Measurements from ENCODE around the gene KCNG2.

- TF ChIP-seq CTCF (conservative IDR thresholded peaks at IDR 0.05) (no peak), ZFX (IDR thresholded peaks at IDR 0.05) (no peak)
Measured at GRCh38 chr18:79884294-79884962, 86.7 kb downstream of the KCNG2 start.
